A549 (cell line): ENCODE measurements around the gene VSTM2B. TPM values are rescaled to one million over a fixed set of nuclear protein-coding genes. Genes with fewer than 3 reads are reported as not detected.

Experiments
- ATAC-seq, 2 experiments: fragments of 200-7000 bp in 1 of 2; fragments of >200 bp in 1 of 2; cut with Nextera tagmentation in 1 of 2; cut with Tn5 transposase in 1 of 2; 3 replicates each; pipeline versions ENCODE4 v1.8.0 to v1.9.1; 2018 to 2020; ENCODE audit warnings: mild to moderate bottlenecking in 1 of 2, moderate library complexity in 1 of 2
- CTCF ChIA-PET: fragments of 300-600 bp; sonication (Branson Sonifier 250); formaldehyde crosslinking; extraction: SDS; loops from one replicate; lab custom pipeline; 2021; ENCODE audit warnings: antibody characterized with exemption, inconsistent platforms; lab: Yijun Ruan, JAX
- POLR2A ChIA-PET: fragments of 350-600 bp; formaldehyde crosslinking; extraction: SDS; loops from one replicate; lab custom pipeline; 2021; ENCODE audit warnings: antibody characterized with exemption, inconsistent platforms; lab: Yijun Ruan, JAX
- DNase-seq, 2 experiments: peaks; one replicate each; pipeline versions ENCODE4 v3.0.0 to v3.0.0-alpha.2; 2011 to 2016; ENCODE audit warnings: low read depth in 1 of 2, low spot score in 1 of 2
- FAIRE-seq: peaks from 2 replicates; lab custom pipeline; 2011; peaks lifted over from hg19 to GRCh38; lab: Jason Lieb, UNC
- H3K27ac ChIP-seq, 2 experiments: fragments of >200 bp; sonication (Bioruptor Twin); formaldehyde crosslinking; 3 replicates each; pipeline ENCODE4 v1.5.1; 2016 to 2017
- H3K4me1 ChIP-seq: fragments of >200 bp; sonication (Bioruptor Twin); formaldehyde crosslinking; 3 replicates; pipeline ENCODE4 v1.6.1; 2016
- H3K4me2 ChIP-seq: fragments of >200 bp; sonication (Bioruptor Twin); formaldehyde crosslinking; 3 replicates; pipeline ENCODE4 v1.6.1; 2016
- H3K4me3 ChIP-seq: fragments of >200 bp; sonication (Bioruptor Twin); formaldehyde crosslinking; 3 replicates; pipeline ENCODE4 v1.5.1; 2016
- H3K9me3 ChIP-seq: fragments of >200 bp; sonication (Bioruptor Twin); formaldehyde crosslinking; 3 replicates; pipeline ENCODE4 v1.6.1; 2016
- BHLHE40 ChIP-seq: IDR thresholded peaks from 2 replicates; pipeline ENCODE4 v1.6.1; 2012; ENCODE audit warnings: low read depth, low read length, inconsistent platforms
- CHD2 ChIP-seq: fragments of 150-350 bp; IDR thresholded peaks from 2 replicates; pipeline ENCODE4 v1.6.1; 2014; ENCODE audit warnings: low read length; ENCODE audit not compliant: partially characterized antibody
- EHF ChIP-seq: fragments of 250-450 bp; sonication (Bioruptor Pico); IDR thresholded peaks from 2 replicates; pipeline ENCODE4 v1.5.0; 2020; ENCODE audit warnings: mild to moderate bottlenecking
- ESRRA ChIP-seq: fragments of 150-350 bp; IDR thresholded peaks from 2 replicates; pipeline ENCODE4 v1.6.1; 2014; ENCODE audit warnings: mild to moderate bottlenecking, low read length, borderline replicate concordance
- FOSL2 ChIP-seq, 2 experiments: fragments of 450-650 bp in 1 of 2; fragments of >200 bp in 1 of 2; sonication (Bioruptor Twin) in 1 of 2; formaldehyde crosslinking; IDR thresholded peaks; 2 replicates each; pipeline versions ENCODE4 v1.5.0 to v1.6.1; 2016 to 2020; ENCODE audit warnings: mild to moderate bottlenecking in 1 of 2, moderate library complexity in 1 of 2
- HDAC2 ChIP-seq: fragments of 200-600 bp; sonication (generic); IDR thresholded peaks from 2 replicates; pipeline ENCODE4 v1.6.1; 2016
- HES2 ChIP-seq: fragments of >200 bp; sonication (Bioruptor Twin); formaldehyde crosslinking; IDR thresholded peaks from 2 replicates; pipeline ENCODE4 v1.6.1; 2016
- HEYL ChIP-seq: fragments of 250-450 bp; sonication (Bioruptor Pico); IDR thresholded peaks from 2 replicates; pipeline ENCODE4 v1.8.0; 2021; ENCODE audit warnings: mild to moderate bottlenecking, moderate library complexity
- HOXA7 ChIP-seq: fragments of 250-450 bp; sonication (Bioruptor Pico); IDR thresholded peaks from 2 replicates; pipeline ENCODE4 v1.5.0; 2020; ENCODE audit warnings: mild to moderate bottlenecking, moderate library complexity
- HOXB5 ChIP-seq: fragments of 250-450 bp; sonication (Bioruptor Pico); IDR thresholded peaks from 2 replicates; pipeline ENCODE4 v1.5.0; 2020; ENCODE audit warnings: mild to moderate bottlenecking, moderate library complexity
- JUNB ChIP-seq: fragments of >200 bp; sonication (Bioruptor Twin); formaldehyde crosslinking; IDR thresholded peaks from 2 replicates; pipeline ENCODE4 v1.6.1; 2016
- MAX ChIP-seq: IDR thresholded peaks from 2 replicates; pipeline ENCODE4 v1.6.1; 2012
- MYC ChIP-seq: IDR thresholded peaks from 2 replicates; pipeline ENCODE4 v1.6.1; 2012; ENCODE audit warnings: mild to moderate bottlenecking, inconsistent platforms, low read length, improper control_type of control experiment, borderline replicate concordance
- NPAS2 ChIP-seq: fragments of 250-450 bp; sonication (Bioruptor Pico); IDR thresholded peaks from 2 replicates; pipeline ENCODE4 v1.8.0; 2022; ENCODE audit warnings: mild to moderate bottlenecking, moderate library complexity, borderline replicate concordance
- PBX3 ChIP-seq: IDR thresholded peaks from 2 replicates; pipeline ENCODE4 v1.6.1; 2012
- PHF8 ChIP-seq: fragments of 200-600 bp; sonication (generic); IDR thresholded peaks from 2 replicates; pipeline ENCODE4 v1.6.1; 2016; ENCODE audit warnings: low read depth, mild to moderate bottlenecking, antibody characterized with exemption, moderate library complexity, borderline replicate concordance
- RNF2 ChIP-seq: fragments of 200-600 bp; sonication (generic); IDR thresholded peaks from 2 replicates; pipeline ENCODE4 v1.6.1; 2016; ENCODE audit warnings: low read depth, mild to moderate bottlenecking, antibody characterized with exemption, moderate library complexity, borderline replicate concordance
- USF2 ChIP-seq: fragments of 450-650 bp; IDR thresholded peaks from 2 replicates; pipeline ENCODE4 v1.6.1; 2014; ENCODE audit warnings: antibody characterized with exemption
- ZC3H11A ChIP-seq: fragments of 450-650 bp; IDR thresholded peaks from 2 replicates; pipeline ENCODE4 v1.6.1; 2014; ENCODE audit warnings: antibody characterized with exemption, mild to moderate bottlenecking
- WGBS: methylation state at CpG from one replicate; pipeline ENCODE4 v1.1.6; 2017; ENCODE audit errors: missing lambda C conversion rate; 5-methylcytosine and 5-hydroxymethylcytosine counted together
- polyA plus RNA-seq, 4 experiments: library from polyadenylated mRNA; depleted of rRNA in 3 of 4; stranded (reverse); fragments of >200 nt; fragmentation: RNase III in 1 of 4; extraction: RNeasy Plus Mini Kit Qiagen cat#74134 plus additional on column Dnase treatment in 1 of 4; gene quantifications; 2 replicates in 3 of 4; 3 replicates in 1 of 4; pipeline ENCODE4 v1.2.3, GENCODE V29; 2011 to 2017

Gene VSTM2B
- polyA plus RNA-seq, 2 of the 4 experiments (the other 2 are of a cell fraction), result not detected

GRCh38 chr19:29517412-29517811, 8.4 kb upstream of the VSTM2B start:
- no peak for TF ChIP-seq USF2
- TF ChIP-seq JUNB, result no peak
- no peak for TF ChIP-seq BHLHE40
- no peak for TF ChIP-seq HES2
- no peaks in the 10 kb centered on the region for H3K9me3 ChIP-seq
- no peaks in the 10 kb centered on the region for H3K4me1 ChIP-seq
- 2% methylated on average over 4 of the region's 4 CpGs for WGBS
- H3K4me3 ChIP-seq, result no peak overlapping the region
- FAIRE-seq (no peak), ATAC-seq (no peak; a peak in 1 of 6 replicates), DNase-seq (no peak)
- POLR2A ChIA-PET, result no interaction called here
- H3K27ac ChIP-seq, result no peak overlapping the region
- no peak overlapping the region for H3K4me2 ChIP-seq
- CTCF ChIA-PET, result interaction anchor here (0.5 to 5.2 kb wide), 3 partner anchors 11 to 1503 kb away, joined by 5 to 47 read pairs (median 8); no protein-coding TSS in a partner anchor

- Histone ChIP-seq H3K4me1 (no peaks in the 10 kb centered on the region), H3K27ac (no peak overlapping the region), H3K4me3 (no peak overlapping the region), H3K9me3 (no peaks in the 10 kb centered on the region), H3K4me2 (no peak overlapping the region)
- ATAC-seq (no peak), DNase-seq (no peak), FAIRE-seq (no peak)
- WGBS, result 4% methylated on average over 4 of the region's 4 CpGs
- TF ChIP-seq JUNB (no peak), HEYL (CRISPR knock-in tag) (no peak), HOXA7 (CRISPR knock-in tag) (no peak), MYC (no peak), HES2 (no peak), FOSL2 (IDR thresholded peaks at IDR 0.05) (no peak), FOSL2 (CRISPR knock-in tag; IDR thresholded peaks at IDR 0.05) (no peak)
- ChIA-PET CTCF (interaction anchor here (2.8 to 5.2 kb wide), 2 partner anchors 10 to 15 kb away, joined by 8 to 47 read pairs; no protein-coding TSS in a partner anchor), POLR2A (no interaction called here)
Measured at GRCh38 chr19:29517946-29518345, 7.8 kb upstream of the VSTM2B start.

- no peak for ATAC-seq
Measured at GRCh38 chr19:29519146-29519545, 6.6 kb upstream of the VSTM2B start.

GRCh38 chr19:29519931-29520330, 5.9 kb upstream of the VSTM2B start:
- no peaks in the 10 kb centered on the region for H3K9me3 ChIP-seq
- H3K4me3 ChIP-seq, result no peak overlapping the region
- ATAC-seq (no peak), DNase-seq (no peak)
- no peak overlapping the region for H3K4me2 ChIP-seq
- WGBS, result 3% methylated on average over 8 of the region's 8 CpGs
- ChIA-PET CTCF (interaction anchor here (1.1 to 5.2 kb wide), 4 partner anchors 8 to 20 kb away, joined by 3 to 47 read pairs (median 6); no protein-coding TSS in a partner anchor), POLR2A (no interaction called here)
- no peak for TF ChIP-seq RNF2
- TF ChIP-seq, all 56 proteins: peak for 0
- no peak overlapping the region for H3K27ac ChIP-seq
- no peak for FAIRE-seq
- no peaks in the 10 kb centered on the region for H3K4me1 ChIP-seq

More at GRCh38 chr19:29519146-29519545, 6.6 kb upstream of the VSTM2B start:
- POLR2A ChIA-PET, result no interaction called here
- no peaks in the 10 kb centered on the region for H3K9me3 ChIP-seq
- 11% methylated on average over 5 of the region's 5 CpGs for WGBS
- H3K4me1 ChIP-seq, result no peaks in the 10 kb centered on the region
- no peak for DNase-seq
- no peak for FAIRE-seq
- no peak for TF ChIP-seq PHF8
- TF ChIP-seq, all 56 proteins: peak for 0
- Histone ChIP-seq H3K4me3 (no peak overlapping the region), H3K4me2 (no peak overlapping the region), H3K27ac (no peak overlapping the region)
- CTCF ChIA-PET, result interaction anchor here (1.1 to 5.2 kb wide), 4 partner anchors 9 to 19 kb away, joined by 3 to 47 read pairs (median 6); no protein-coding TSS in a partner anchor

- Histone ChIP-seq H3K4me3 (no peak overlapping the region), H3K4me1 (no peaks in the 10 kb centered on the region), H3K27ac (no peak overlapping the region), H3K9me3 (no peaks in the 10 kb centered on the region), H3K4me2 (no peak overlapping the region)
- WGBS, result 20% methylated on average over 7 of the region's 7 CpGs
- FAIRE-seq, result no peak
- ATAC-seq, result no peak
- TF ChIP-seq MAX, result no peak
- no peak for TF ChIP-seq CHD2
- TF ChIP-seq HOXB5, result no peak
- TF ChIP-seq NPAS2 (CRISPR knock-in tag), result no peak
- TF ChIP-seq ESRRA, result no peak
- TF ChIP-seq PBX3, result no peak
- no peak for TF ChIP-seq EHF
- no peak for TF ChIP-seq HES2
- no peak for TF ChIP-seq HDAC2
- TF ChIP-seq ZC3H11A, result no peak
- ChIA-PET POLR2A (no interaction called here), CTCF (interaction anchor here (1.1 kb wide), 1 partner anchor 20 kb away, joined by 3 read pairs; no protein-coding TSS in a partner anchor)
- DNase-seq, result no peak
Measured at GRCh38 chr19:29520390-29520789, 5.4 kb upstream of the VSTM2B start.
